Amygdala (tissue), 56 donors: ENCODE measurements around the gene SPRYD4.
"Not testable (repeated sequence)": the region's sequence is repeated elsewhere in the genome, so short reads cannot be mapped to it uniquely, and the experiment has no call there.

Experiments used
- DNase-seq, 56 donors: peaks; one replicate each; lab custom pipeline; 2025; lab: John Stamatoyannopoulos, UW

Gene SPRYD4

DNA sequence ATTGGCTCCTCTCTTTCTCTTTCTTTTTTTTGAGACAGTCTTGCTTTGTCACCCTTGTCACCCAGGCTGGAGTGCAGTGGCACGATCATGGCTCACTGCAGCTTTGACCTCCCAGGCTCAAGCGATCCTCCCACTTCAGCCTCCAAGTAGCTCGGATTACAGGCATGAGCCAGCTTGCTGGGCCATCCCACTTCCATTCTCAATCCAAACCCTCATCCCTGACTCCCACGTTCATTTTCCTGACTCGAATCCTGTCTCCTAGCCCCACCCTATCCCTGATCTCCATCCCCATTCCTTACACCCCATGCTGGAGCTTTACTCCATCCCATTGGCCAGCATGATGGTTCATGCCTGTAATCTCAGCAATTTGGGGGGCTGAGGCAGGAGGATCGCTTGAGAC, 7.8 kb downstream of the SPRYD4 start:
- no peak for DNase-seq

DNA sequence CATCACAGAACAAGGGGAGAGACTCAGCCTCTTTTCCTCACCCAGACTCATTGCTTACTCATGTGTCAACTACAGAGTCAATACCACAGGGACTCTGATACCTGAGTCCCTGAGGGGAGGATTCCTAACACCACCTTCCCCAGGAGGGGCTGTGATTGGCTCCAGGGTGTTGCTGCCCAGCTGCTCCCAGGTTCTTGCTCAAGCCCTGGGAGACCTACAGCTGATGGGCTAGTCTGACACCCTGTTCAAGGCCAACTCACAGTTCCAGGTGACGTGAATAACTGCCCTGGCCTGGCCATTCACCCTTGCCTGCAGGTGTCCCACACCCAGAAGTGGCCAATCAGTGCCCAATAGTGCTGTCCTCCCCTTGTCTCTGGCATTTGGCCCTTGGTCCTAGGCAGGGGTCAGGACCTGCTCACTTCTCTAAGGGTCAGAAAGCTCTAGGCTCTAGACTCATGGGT, 8.6 kb downstream of the SPRYD4 start:
- no peak for DNase-seq

- no peak for DNase-seq
Observed at GRCh38 chr12:56477521-56478225, 9.3 kb downstream of the SPRYD4 start.

DNA sequence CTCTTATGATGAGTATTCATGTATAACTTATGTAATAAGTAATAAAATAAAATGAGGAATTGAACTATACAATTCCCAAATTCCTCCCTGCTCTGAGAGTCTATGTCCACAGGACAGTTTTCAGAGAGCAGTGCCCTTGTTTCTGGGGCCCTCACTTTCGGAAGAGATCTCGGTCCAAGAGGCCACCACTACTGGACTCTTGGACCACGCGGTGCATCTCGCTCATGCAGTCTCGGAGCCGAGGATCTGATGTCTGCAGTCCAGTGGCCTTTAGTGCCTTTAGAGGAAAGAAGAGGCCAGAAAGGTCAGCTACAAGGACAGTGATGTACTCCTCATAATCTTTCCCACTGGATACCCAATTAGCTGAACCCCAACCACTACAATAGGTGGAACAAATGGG, 11.2 kb downstream of the SPRYD4 start:
- no peak for DNase-seq

DNA sequence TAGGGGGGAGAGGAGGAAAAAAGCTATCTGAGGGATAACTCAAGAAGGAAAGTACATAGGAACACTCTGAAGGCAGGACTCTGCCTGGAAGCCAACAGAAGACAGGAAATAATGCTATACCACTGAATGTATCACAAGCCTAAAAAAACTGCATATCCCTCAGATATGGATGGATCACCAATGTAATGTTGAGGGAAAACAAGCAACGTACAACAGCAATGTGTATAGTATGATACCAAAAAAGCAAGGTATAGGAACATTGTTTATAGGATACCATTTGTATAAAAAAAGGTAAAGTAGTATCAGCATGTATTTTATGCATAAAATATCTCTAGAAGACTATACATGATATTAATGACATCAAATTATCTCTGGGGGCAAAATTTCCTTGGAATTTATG, 16.2 kb downstream of the SPRYD4 start:
- DNase-seq, result no peak

GRCh38 chr12:56486694-56487093, 18.3 kb downstream of the SPRYD4 start:
- no peak for DNase-seq

DNA sequence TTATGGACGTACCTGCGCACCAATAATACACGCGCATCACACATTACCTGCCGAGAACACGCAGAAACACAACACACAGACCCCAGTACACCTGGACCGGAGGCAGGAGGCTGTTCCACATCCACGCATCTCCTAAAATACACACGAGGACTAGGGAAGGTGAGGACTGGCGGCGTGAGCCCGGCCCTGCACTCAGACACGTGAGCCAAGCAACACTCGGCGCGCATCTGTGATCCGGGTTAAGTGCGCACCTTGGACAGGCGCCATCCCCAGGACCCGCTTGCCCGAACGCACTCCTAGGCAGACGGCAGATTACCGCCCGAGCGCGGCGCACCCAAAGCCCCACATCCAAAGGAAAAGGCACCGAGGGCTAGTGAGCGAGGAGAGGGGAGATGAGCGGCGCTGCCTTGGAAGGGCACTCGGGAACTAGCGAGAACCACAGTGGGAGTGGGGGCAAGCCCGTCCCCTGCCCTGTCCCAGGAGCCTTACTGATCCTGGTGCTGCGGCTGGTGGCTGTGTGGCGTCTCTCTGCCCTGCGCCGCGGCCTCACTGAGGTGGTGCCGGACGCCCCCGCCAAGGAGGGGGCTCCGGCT, 19.2 kb downstream of the SPRYD4 start:
- peak in 21 of 56 donors; percentile 10 to 53 (median 26) for DNase-seq

- peak in 53 of 56 donors; percentile 26 to 84 (median 66) for DNase-seq
Observed at GRCh38 chr12:56488041-56488955, 19.9 kb downstream of the SPRYD4 start, which contains the start of gene GLS2. Gene GLS2, minus strand, starts transcription at chr12:56488161. Its CDS starts 43 bp downstream, at chr12:56488118.

GRCh38 chr12:56490360-56490759, 22.0 kb downstream of the SPRYD4 start:
- no peak for DNase-seq

DNA sequence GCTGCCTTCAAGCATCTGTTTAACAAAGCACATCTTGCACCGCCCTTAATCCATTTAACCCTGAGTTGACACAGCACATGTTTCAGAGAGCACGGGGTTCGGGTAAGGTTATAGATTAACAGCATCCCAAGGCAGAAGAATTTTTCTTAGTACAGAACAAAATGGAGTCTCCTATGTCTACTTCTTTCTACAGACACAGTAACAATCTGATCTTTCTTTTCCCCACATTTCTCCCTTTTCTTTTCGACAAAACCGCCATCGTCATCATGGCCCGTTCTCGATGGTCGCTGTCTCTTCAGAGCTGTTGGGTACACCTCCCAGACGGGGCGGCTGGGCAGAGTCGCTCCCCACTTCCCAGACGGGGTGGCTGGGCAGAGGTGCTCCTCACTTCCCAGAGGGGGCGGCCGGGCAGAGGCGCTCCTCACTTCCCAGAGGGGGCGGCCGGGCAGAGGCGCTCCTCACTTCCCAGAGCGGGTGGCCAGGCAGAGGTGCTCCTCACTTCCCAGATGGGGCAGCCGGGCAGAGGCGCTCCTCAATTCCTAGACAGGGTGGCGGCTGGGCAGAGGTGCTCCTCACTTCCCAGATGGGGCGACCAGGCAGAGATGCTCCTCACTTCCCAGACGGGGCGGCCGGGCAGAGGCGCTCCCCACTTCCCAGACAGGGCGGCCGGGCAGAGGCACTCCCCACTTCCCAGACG, 25.2 kb downstream of the SPRYD4 start:
- DNase-seq, result not testable (repeated sequence)

DNA sequence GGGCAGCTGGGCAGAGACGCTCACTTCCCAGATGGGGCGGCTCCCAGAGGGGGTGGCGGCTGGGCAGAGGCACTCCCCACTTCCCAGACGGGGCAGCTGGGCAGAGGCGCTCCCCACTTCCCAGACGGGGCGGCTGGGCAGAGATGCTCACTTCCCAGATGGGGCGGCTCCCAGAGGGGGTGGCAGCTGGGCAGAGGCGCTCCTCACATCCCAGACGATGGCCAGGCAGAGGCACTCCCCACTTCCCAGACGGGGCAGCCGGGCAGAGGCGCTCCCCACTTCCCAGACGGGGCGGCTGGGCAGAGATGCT, 25.7 kb downstream of the SPRYD4 start:
- not testable (repeated sequence) for DNase-seq

DNA sequence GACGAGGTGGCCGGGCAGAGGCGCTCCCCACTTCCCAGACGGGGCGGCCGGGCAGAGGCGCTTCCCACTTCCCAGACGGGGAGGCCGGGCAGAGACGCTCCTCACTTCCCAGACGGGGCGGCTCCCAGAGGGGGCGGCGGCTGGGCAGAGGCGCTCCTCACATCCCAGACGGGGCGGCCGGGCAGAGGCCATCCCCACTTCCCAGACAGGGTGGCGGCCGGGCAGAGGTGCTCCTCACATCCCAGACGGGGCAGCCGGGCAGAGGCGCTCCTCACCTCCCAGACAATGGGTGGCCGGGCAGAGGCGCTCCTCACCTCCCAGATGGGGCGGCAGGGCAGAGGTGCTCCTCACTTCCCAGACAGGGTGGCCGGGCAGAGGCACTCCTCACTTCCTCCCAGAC, 26.1 kb downstream of the SPRYD4 start:
- DNase-seq, result not testable (repeated sequence)

GRCh38 chr12:56496704-56497103, 28.3 kb downstream of the SPRYD4 start:
- peak in 35 of 56 donors; percentile 2 to 65 (median 20) for DNase-seq

DNA sequence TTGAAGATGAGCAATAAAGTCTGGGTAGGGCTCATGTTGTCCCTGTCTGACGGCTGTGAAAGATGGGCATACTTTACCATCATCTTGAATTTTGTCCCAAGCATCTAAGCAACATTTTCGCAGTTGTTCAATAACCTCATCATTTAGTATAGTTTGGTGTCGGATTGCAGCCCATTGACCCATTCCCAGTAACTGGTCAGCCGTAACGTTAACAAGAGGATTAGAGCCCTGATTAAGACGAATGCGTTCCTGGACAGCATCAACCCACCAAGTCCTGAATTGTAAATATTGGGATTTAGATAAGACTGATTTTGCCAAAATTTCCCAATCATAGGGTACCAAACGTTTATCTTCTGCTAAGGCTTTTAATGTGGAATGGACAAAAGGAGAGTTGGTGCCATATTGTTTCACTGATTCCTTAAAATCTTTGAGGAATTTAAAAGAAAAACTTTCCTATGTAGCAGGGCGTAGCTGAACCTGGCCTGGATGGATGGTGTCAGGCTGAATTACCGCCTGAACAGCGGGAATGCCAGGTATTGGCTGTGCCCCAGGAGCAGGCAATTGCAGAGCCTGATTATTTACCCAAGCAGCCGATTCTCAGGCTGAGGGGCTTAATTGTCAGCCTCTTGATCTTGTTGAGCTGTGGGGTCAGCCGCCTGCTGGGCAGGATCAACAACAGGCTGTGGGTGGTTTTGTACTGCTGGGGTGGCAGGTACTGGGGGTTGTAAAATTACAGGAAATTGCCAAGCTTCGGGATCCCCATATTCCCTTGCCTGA, 29.9 kb downstream of the SPRYD4 start:
- not testable (repeated sequence) for DNase-seq

GRCh38 chr12:56499452-56499851, 31.1 kb downstream of the SPRYD4 start:
- not testable (repeated sequence) for DNase-seq

DNA sequence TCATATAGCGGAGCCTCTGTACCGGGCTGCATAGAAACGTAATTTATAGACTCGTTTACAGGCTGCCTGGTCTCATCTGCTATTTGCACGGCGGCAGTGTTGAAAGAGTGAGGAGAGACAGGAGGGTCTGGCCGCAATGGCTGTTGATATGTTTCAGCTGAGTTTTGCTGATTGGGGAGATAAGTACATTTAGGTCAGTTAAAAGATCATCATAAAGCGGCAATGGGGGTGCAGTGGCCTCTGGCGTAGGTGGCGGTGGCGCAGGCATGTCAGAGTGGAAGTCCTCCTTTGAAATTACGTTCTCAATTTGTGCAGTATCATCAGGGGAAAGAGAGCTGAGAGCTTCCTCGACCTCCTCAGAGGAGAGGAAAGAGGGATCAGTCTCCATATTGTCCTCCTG, 31.5 kb downstream of the SPRYD4 start:
- DNase-seq, result not testable (repeated sequence)

DNA sequence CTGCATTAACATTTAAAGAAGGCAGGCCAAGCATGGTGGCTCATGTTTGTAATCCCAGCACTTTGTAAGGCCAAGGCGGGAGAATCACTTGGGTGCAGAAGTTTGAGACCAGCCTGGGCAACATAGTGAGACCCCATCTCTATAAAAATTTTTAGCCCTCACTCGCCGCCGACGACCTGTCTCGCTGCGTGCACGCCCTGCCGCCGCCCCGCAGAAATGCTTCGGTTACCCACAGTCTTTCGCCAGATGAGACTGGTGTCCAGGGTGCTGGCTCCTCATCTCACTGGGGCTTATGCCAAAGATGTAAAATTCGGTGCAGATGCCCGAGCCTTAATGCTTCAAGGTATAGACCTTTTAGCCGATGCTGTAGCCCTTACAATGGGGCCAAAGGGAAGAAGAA, 42.4 kb downstream of the SPRYD4 start:
- no peak for DNase-seq

DNA sequence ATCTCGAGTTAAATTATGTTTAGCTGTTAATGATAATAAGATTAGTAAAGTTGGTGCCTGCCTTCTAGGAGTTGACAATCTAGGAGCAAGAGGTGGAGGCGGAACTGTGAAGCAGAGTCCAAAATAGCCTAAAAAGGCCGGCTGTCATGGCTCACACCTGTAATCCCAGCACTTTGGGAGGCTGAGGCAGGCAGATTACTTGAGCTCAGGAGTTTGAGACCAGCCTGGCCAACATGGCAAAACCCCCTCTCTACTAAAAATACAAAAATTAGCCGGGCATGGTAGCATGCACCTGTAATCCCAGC, 45.6 kb downstream of the SPRYD4 start:
- not testable (repeated sequence) for DNase-seq

GRCh38 chr12:56517854-56518253, 49.5 kb downstream of the SPRYD4 start:
- no peak for DNase-seq

GRCh38 chr12:56518570-56518969, 50.2 kb downstream of the SPRYD4 start:
- DNase-seq, result no peak
